K562 (cell line): ENCODE results near the gene BDKRB2. TPM values are rescaled to one million over a fixed set of nuclear protein-coding genes. Genes with fewer than 3 reads are reported as not detected.

Source experiments
- ATAC-seq: fragments of 200-7000 bp; cut with Tn5 transposase; 3 replicates; pipeline ENCODE4 v1.9.1; 2020; ENCODE audit warnings: moderate library complexity
- BruUV-seq: library from RNA; stranded (reverse); fragments of 400-500 nt; replicated peaks from 2 replicates; lab custom pipeline; 2021; lab: Mats Ljungman, UMichigan
- CTCF ChIA-PET: fragments of 300-600 bp; formaldehyde crosslinking; extraction: SDS; loops from one replicate; lab custom pipeline; 2021; ENCODE audit warnings: low intra/inter-chr PET ratio; lab: Yijun Ruan, JAX
- POLR2A ChIA-PET: fragments of 300-600, 350-650 bp; sonication (Branson Sonifier 250); formaldehyde crosslinking; extraction: SDS; loops from one replicate; lab custom pipeline; 2021; ENCODE audit warnings: antibody characterized with exemption, inconsistent platforms; lab: Yijun Ruan, JAX
- DNase-seq, 4 experiments: peaks; one replicate each; pipeline versions ENCODE4 v3.0.0 to v3.0.0-alpha.2; 2011 to 2018; ENCODE audit warnings: low spot score in 3 of 4, mixed read lengths in 3 of 4; ENCODE audit errors: extremely low read depth in 1 of 4
- FAIRE-seq: peaks from 2 replicates; lab custom pipeline; 2011; peaks lifted over from hg19 to GRCh38; lab: Jason Lieb, UNC
- H2AFZ ChIP-seq: 2 replicates; pipeline ENCODE4 v1.6.0; 2011; ENCODE audit warnings: low read depth, low read length, control low read depth, inconsistent platforms
- H3K27ac ChIP-seq: fragments of 200-600 bp; 3 replicates; pipeline ENCODE4 v1.8.0; 2011; ENCODE audit warnings: low read depth, mild to moderate bottlenecking, control low read depth, inconsistent platforms, low read length, moderate library complexity, mixed read lengths; ENCODE audit errors: extremely low read depth
- H3K27me3 ChIP-seq, 2 experiments: fragments of 300-600 bp in 1 of 2; 2 replicates in 1 of 2; 3 replicates in 1 of 2; pipeline versions ENCODE4 v1.6.0 to v1.8.0; 2011; ENCODE audit warnings: inconsistent platforms in 2 of 2, low read length in 2 of 2, mild to moderate bottlenecking in 1 of 2, mixed read lengths in 1 of 2, moderate library complexity in 1 of 2; ENCODE audit not compliant: control insufficient read depth in 2 of 2, insufficient read depth in 2 of 2
- H3K36me3 ChIP-seq: fragments of 300-600 bp; 3 replicates; pipeline ENCODE4 v1.8.0; 2011; ENCODE audit warnings: mild to moderate bottlenecking, low read length, inconsistent platforms; ENCODE audit not compliant: control insufficient read depth, insufficient read depth
- H3K4me1 ChIP-seq, 2 experiments: fragments of 200-600 bp in 1 of 2; replicated peaks in 1 of 2; 2 replicates in 1 of 2; 3 replicates in 1 of 2; pipeline versions ENCODE4 v1.5.1 to v1.8.0; 2011; ENCODE audit warnings: inconsistent platforms in 2 of 2, low read length in 2 of 2, mild to moderate bottlenecking in 1 of 2, mixed read lengths in 1 of 2, moderate library complexity in 1 of 2; ENCODE audit not compliant: control insufficient read depth in 2 of 2, insufficient read depth in 2 of 2
- H3K4me2 ChIP-seq: 2 replicates; pipeline ENCODE4 v1.6.1; 2011; ENCODE audit warnings: low read length, control low read depth, inconsistent platforms, mixed read lengths; ENCODE audit not compliant: insufficient read depth
- H3K4me3 ChIP-seq: fragments of 200-600 bp; sonication (generic), shearing (Covaris generic); 2 replicates; pipeline ENCODE4 v1.5.1; 2016; ENCODE audit warnings: control low read depth, inconsistent platforms
- H3K79me2 ChIP-seq: fragments of 200-600 bp; 3 replicates; pipeline ENCODE4 v1.8.0; 2011; ENCODE audit warnings: low read length, inconsistent platforms; ENCODE audit not compliant: control insufficient read depth, insufficient read depth
- H3K9ac ChIP-seq, 2 experiments: 2 replicates each; pipeline versions ENCODE4 v1.6.0 to v1.6.1; 2011; ENCODE audit warnings: low read depth in 2 of 2, low read length in 2 of 2, control low read depth in 1 of 2, inconsistent platforms in 1 of 2, mild to moderate bottlenecking in 1 of 2, mixed read lengths in 1 of 2; ENCODE audit not compliant: insufficient read depth in 1 of 2
- H3K9me1 ChIP-seq: one replicate; pipeline ENCODE4 v1.6.0; 2011; ENCODE audit warnings: inconsistent platforms, mild to moderate bottlenecking, low read length, moderate library complexity; ENCODE audit not compliant: control insufficient read depth, insufficient read depth
- H3K9me3 ChIP-seq: replicated peaks from 2 replicates; pipeline ENCODE4 v1.5.1; 2011; ENCODE audit warnings: low read depth, low read length, inconsistent platforms; ENCODE audit not compliant: control insufficient read depth, insufficient read depth
- H4K20me1 ChIP-seq: replicated peaks from 2 replicates; pipeline ENCODE4 v1.6.1; 2011; ENCODE audit warnings: low read length, inconsistent platforms, mixed read lengths; ENCODE audit not compliant: control insufficient read depth, insufficient read depth
- ATF7 ChIP-seq: fragments of 450-650 bp; IDR thresholded peaks from 2 replicates; pipeline ENCODE4 v1.7.1; 2014; ENCODE audit warnings: mild to moderate bottlenecking, moderate library complexity
- CCAR2 ChIP-seq: fragments of 200-400 bp; formaldehyde crosslinking; IDR thresholded peaks from 2 replicates; pipeline ENCODE4 v1.6.1; 2017; ENCODE audit warnings: mild to moderate bottlenecking, low read depth, low read length
- CCNT2 ChIP-seq: IDR thresholded peaks from 2 replicates; pipeline ENCODE4 v1.6.1; 2011; ENCODE audit warnings: borderline replicate concordance, low read depth, mild to moderate bottlenecking, moderate library complexity, mixed read lengths, low read length; ENCODE audit not compliant: insufficient read length; ENCODE audit errors: extremely low read depth
- EHMT2 ChIP-seq: fragments of 450-650 bp; IDR thresholded peaks from 2 replicates; pipeline ENCODE4 v1.6.1; 2018; ENCODE audit warnings: antibody characterized with exemption
- SP1 ChIP-seq: sonication (generic); formaldehyde crosslinking; IDR thresholded peaks from 2 replicates; pipeline ENCODE4 v1.8.1; 2022; ENCODE audit warnings: mild to moderate bottlenecking, missing genetic modification reagents
- ZFP1 ChIP-seq: fragments of 450-650 bp; formaldehyde crosslinking; IDR thresholded peaks from 2 replicates; pipeline ENCODE4 v1.4.0; 2020; ENCODE audit warnings: mild to moderate bottlenecking, mixed read lengths
- WGBS: fragments of 100-300 bp; shearing (Covaris generic); methylation state at CpG from one replicate; pipeline ENCODE4 v1.1.6; 2016; ENCODE audit warnings: low coverage, mixed read lengths; ENCODE audit not compliant: insufficient coverage; ENCODE audit errors: missing lambda C conversion rate; 5-methylcytosine and 5-hydroxymethylcytosine counted together
- in situ Hi-C: fragments of 300-500 bp; cut with MboI; formaldehyde crosslinking; loops from 4 replicates; pipeline ENCODE4 v1.15.0; 2018; ENCODE audit warnings: inconsistent platforms, mixed read lengths
- intact Hi-C: fragments of 100-400 bp; cut with micrococcal nuclease; formaldehyde crosslinking; loops from 2 replicates; pipeline ENCODE4 v1.14.2; 2022
- polyA plus RNA-seq, 8 experiments: library from polyadenylated mRNA; depleted of rRNA in 4 of 8; stranded (reverse) in 5 of 8; unstranded in 3 of 8; fragments of >200 nt; fragmentation: Nextera tagmentation in 2 of 8; fragmentation: Illumina TruSeq in 1 of 8; extraction: Ambion mirVana in 2 of 8; extraction: Trizol in 1 of 8; gene quantifications; 2 replicates each; pipeline versions ENCODE4 v1.2.1 to v1.2.3, GENCODE V29; 2011 to 2014; ENCODE audit warnings: inconsistent platforms in 1 of 8, missing spikeins in 1 of 8
- total RNA-seq, 7 experiments: library from RNA; depleted of rRNA in 6 of 7; stranded (reverse); fragments of >200 nt in 6 of 7; fragmentation: Illumina TruSeq in 2 of 7; extraction: Trizol in 2 of 7; gene quantifications; 2 replicates each; pipeline versions ENCODE4 v1.2.1 to v1.2.3, GENCODE V29; 2011 to 2021; ENCODE audit warnings: low replicate concordance in 1 of 7
- TF ChIP-seq, protein P1 (sequence below): fragments of 450-650 bp; formaldehyde crosslinking; IDR thresholded peaks from 2 replicates; pipeline ENCODE4 v1.4.0; 2022; ENCODE audit warnings: mild to moderate bottlenecking, moderate library complexity
- TF ChIP-seq, protein P2 (sequence below), 3 experiments: IDR thresholded peaks in 2 of 3; conservative IDR thresholded peaks in 1 of 3; 2 replicates each; pipeline ENCODE4 v1.5.1; 2011 to 2012; ENCODE audit warnings: low read length in 3 of 3, mild to moderate bottlenecking in 3 of 3, control low read depth in 2 of 3, improper control_type of control experiment in 1 of 3, inconsistent platforms in 1 of 3, low read depth in 1 of 3, mixed read lengths in 1 of 3, moderate library complexity in 1 of 3; ENCODE audit not compliant: insufficient read depth in 2 of 3

Gene BDKRB2
- total and polyA plus RNA-seq, 9 of the 15 experiments (the other 6 are each of a cell fraction or from before 2014, with no cell fraction given), result 0.02 TPM; not detected in 8

DNA sequence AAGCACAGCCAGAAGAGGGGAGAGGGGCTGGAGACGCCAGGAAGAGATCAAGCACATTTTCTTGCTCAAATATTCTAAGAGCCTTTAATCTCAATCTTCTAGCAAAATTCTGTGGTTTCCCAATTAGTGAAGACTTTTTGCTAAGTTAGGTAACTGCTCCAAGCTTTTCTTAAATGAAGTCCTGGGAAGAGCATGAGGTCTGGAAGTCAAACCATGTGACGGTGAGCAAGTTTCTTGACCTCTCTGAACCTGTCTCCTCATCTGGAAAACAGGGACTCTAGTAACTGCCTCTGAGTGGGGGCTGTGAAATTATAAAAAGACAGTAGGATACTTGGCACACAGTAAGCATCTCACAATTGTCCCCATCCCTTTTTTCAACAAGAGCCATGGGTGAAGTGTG lies 75.5 kb downstream of the BDKRB2 start:
- Histone ChIP-seq H3K4me1 (no peaks in the 10 kb centered on the region), H3K9me3 (no peaks in the 10 kb centered on the region; the same call in none of the 2 replicates), H3K4me3 (no peak overlapping the region), H3K27me3 (no peaks in the 10 kb centered on the region), H3K36me3 (no peaks in the 10 kb centered on the region), H2AFZ (no peak overlapping the region)
- FAIRE-seq, result no peak
- BruUV-seq, result no TSS peak
- no peak for DNase-seq
- ATAC-seq, result no peak
- TF ChIP-seq CCAR2, result no peak
- TF ChIP-seq, all 486 proteins: peak for 0
- ChIA-PET POLR2A (no interaction called here), CTCF (no interaction called here)
- no peaks in the 10 kb centered on the region for H3K9me1 ChIP-seq
- H3K79me2 ChIP-seq, result no peaks in the 10 kb centered on the region
- in situ Hi-C loops, result no loop called here
- H3K4me2 ChIP-seq, result no peak overlapping the region
- H3K9ac ChIP-seq, result no peak overlapping the region
- H3K27ac ChIP-seq, result no peak overlapping the region
- intact Hi-C loops, result no loop called here
- 56% methylated on average over 2 of the region's 2 CpGs for WGBS
- no peaks in the 10 kb centered on the region for H4K20me1 ChIP-seq

DNA sequence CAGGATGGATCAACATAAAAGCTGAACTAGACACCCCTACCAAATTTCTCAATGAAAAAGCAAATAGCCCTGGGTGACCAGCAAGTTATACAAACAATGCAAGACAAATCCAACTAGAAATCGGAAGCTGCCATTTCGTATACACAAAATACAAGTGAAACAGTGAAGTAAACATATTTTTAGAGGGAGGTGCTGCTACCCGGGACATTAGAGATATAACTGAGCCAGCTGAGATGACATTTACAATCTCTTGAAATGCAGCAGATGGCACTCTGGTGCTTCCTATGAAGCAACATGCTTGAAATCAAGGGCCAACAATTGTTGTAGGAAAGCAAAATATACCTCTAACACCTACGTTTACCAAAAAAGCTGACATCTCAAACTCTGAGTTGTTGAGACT lies 76.8 kb downstream of the BDKRB2 start:
- ATAC-seq, result no peak
- Histone ChIP-seq H2AFZ (no peak overlapping the region), H3K79me2 (no peaks in the 10 kb centered on the region)
- TF ChIP-seq SP1 (CRISPR knock-in tag), result no peak
- TF ChIP-seq, protein P1, sequence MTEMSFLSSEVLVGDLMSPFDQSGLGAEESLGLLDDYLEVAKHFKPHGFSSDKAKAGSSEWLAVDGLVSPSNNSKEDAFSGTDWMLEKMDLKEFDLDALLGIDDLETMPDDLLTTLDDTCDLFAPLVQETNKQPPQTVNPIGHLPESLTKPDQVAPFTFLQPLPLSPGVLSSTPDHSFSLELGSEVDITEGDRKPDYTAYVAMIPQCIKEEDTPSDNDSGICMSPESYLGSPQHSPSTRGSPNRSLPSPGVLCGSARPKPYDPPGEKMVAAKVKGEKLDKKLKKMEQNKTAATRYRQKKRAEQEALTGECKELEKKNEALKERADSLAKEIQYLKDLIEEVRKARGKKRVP (CRISPR knock-in tag), result no peak
- no peak for TF ChIP-seq ATF7
- TF ChIP-seq CCNT2, result no peak
- no peak for TF ChIP-seq ZFP1 (CRISPR knock-in tag)
- TF ChIP-seq EHMT2, result no peak
- TF ChIP-seq, protein P2, sequence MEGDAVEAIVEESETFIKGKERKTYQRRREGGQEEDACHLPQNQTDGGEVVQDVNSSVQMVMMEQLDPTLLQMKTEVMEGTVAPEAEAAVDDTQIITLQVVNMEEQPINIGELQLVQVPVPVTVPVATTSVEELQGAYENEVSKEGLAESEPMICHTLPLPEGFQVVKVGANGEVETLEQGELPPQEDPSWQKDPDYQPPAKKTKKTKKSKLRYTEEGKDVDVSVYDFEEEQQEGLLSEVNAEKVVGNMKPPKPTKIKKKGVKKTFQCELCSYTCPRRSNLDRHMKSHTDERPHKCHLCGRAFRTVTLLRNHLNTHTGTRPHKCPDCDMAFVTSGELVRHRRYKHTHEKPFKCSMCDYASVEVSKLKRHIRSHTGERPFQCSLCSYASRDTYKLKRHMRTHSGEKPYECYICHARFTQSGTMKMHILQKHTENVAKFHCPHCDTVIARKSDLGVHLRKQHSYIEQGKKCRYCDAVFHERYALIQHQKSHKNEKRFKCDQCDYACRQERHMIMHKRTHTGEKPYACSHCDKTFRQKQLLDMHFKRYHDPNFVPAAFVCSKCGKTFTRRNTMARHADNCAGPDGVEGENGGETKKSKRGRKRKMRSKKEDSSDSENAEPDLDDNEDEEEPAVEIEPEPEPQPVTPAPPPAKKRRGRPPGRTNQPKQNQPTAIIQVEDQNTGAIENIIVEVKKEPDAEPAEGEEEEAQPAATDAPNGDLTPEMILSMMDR (IDR thresholded peaks at IDR 0.05 in 2 of 3, conservative IDR thresholded peaks at IDR 0.05 in 1 of 3; ENCODE audit: insufficient read depth in 2 of 3, low read depth in 1 of 3, low read length in 3 of 3), result 0 out of 6 replicates have a peak, but pooled peaks of 1 of the 3 experiments have one; percentile 9
- TF ChIP-seq, all 486 proteins: peak for 1
- H3K4me2 ChIP-seq, result no peak overlapping the region
- no peaks in the 10 kb centered on the region; the same call in none of the 2 replicates for H3K9me3 ChIP-seq
- H4K20me1 ChIP-seq, result no peaks in the 10 kb centered on the region
- WGBS, result 21% methylated on average over 4 of the region's 4 CpGs
- no peaks in the 10 kb centered on the region for H3K27me3 ChIP-seq
- POLR2A ChIA-PET, result no interaction called here
- no peak for DNase-seq
- H3K9me1 ChIP-seq, result no peaks in the 10 kb centered on the region
- no peak for FAIRE-seq
- no peak overlapping the region for H3K4me3 ChIP-seq
- H3K27ac ChIP-seq, result no peak overlapping the region
- H3K36me3 ChIP-seq, result peaks cover 4% of the 10 kb centered on the region; the same call in 1 of the 3 replicates
- CTCF ChIA-PET, result no interaction called here
- in situ Hi-C loops (no loop called here), intact Hi-C loops (no loop called here)
- BruUV-seq, result no TSS peak
- no peak overlapping the region for H3K9ac ChIP-seq
- no peaks in the 10 kb centered on the region for H3K4me1 ChIP-seq
